HG02938 (cell line): Measurements from ENCODE around the gene NXN.
"Not testable (repeated sequence)": the region's sequence is repeated elsewhere in the genome, so short reads cannot be mapped to it uniquely, and the experiment has no call there.

Source experiments
- ATAC-seq: cut with Tn5 transposase; IDR thresholded peaks from one replicate; pipeline ENCODE4 v1.9.1; 2021; ENCODE audit warnings: mild to moderate bottlenecking, moderate library complexity; ENCODE audit not compliant: unreplicated experiment

Gene NXN

GRCh38 chr17:867896-868489 is 111.6 kb downstream of the NXN start:
- no peak for ATAC-seq

GRCh38 chr17:867238-867637 is 112.3 kb downstream of the NXN start:
- not testable (repeated sequence) for ATAC-seq

DNA sequence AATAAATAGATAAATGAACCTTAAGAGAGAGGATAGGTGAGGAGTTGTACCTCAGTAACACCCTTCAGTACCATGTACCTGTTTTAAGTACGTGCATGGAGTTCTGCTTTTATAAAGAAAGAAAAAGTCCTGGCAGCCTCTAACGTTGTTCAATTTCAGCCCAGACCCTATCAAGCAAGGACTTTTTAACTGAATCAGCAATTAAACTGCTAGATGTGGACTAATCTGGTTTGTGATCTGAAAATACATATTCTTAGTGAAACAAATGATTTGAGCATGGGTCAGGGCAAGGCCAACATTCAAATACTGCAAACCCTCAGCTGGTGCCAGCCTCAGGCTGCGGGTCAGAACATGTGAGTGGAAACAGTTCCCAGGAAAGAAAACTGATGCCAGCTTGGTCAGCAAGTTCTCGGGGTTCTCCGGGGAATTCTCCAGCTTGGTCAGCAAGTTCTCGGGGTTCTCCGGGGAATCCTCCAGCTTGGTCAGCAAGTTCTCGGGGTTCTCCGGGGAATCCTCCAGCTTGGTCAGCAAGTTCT is 112.9 kb downstream of the NXN start:
- no peak for ATAC-seq

DNA sequence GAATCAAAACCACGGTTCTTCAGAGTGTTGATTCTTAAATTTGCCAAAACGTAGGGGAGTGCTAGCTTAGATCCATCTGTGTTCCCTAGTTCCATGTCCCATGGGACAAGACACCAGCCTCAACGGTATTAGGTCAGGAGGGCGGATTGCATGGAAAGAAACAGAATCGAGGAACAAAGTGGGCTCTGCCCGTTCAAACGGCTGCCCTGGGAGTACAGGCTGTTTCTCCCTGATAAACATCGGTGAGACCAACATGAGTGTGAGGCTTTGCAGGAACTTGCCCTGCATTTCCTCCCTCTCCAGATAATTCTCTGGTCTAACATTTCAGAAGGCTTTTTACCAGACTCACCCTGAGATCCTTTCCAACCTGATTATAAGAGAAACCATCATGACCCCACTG is 115.3 kb downstream of the NXN start:
- no peak for ATAC-seq

GRCh38 chr17:863880-864279 is 115.7 kb downstream of the NXN start:
- no peak for ATAC-seq

GRCh38 chr17:862582-862981 is 117.0 kb downstream of the NXN start:
- ATAC-seq: no peak

- ATAC-seq: no peak
These were observed 118.2 kb downstream of the NXN start for GRCh38 chr17:861364-861763.

- no peak for ATAC-seq
These were observed 118.8 kb downstream of the NXN start for GRCh38 chr17:860805-861204.

DNA sequence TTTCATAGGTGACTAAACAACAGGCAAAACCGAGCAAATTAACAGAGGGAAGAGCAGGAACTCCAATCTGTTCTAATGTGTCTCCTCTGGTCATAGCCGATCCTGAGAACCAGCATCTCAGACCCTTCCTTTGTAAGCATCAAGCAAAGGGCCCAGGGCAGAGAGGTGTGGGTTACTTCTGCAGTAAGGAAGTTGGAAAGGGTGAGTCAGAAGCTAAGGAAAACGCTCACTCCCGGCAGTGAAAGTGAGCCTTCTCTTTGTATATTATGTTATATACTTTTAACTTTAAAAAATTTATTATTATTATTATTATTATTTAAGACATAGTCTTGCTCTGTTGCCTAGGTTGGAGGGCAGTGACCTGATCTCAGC is 119.8 kb downstream of the NXN start:
- no peak for ATAC-seq

GRCh38 chr17:859061-859823 is 120.3 kb downstream of the NXN start:
- ATAC-seq: no peak

DNA sequence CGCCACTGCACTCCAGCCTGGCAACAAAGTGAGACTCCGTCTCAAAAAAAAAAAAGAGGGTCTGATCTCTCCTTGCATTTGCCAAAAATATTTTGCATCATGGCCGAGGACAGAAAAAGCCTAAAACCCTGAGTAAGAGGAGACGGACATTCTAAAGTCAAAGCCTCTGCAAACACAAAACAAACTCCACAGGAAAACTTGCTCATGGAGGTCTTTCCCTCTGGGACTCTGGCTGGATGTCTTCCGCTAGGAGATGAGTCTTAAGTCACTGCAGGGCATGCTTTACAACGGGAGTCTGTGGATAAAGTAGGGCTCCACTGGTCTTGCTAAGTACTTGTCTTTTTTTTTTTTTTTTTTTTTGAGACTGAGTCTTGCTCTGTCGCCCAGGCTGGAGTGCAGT is 123.4 kb downstream of the NXN start:
- no peak for ATAC-seq

DNA sequence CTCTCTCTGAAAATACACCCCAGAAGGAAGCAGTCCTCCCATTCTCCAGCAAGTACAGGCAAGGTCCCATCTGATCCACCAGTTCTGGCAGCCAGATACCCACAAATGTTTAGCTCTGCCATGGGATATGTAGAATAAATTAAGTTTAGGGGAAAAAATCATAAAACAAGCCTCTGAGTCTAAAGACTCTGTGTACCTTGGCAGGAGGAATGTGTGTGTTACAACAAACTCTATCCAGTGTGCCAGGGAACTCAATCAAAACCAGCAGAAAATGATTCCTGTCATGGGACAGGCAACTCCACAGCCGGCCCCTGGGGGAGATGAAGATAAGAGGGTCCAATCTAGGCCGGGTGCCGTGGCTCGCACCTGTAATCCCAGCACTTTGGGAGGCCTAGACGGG is 124.0 kb downstream of the NXN start:
- ATAC-seq: no peak

- ATAC-seq: not testable (repeated sequence)
These were observed 126.7 kb downstream of the NXN start for GRCh38 chr17:852850-853249.

DNA sequence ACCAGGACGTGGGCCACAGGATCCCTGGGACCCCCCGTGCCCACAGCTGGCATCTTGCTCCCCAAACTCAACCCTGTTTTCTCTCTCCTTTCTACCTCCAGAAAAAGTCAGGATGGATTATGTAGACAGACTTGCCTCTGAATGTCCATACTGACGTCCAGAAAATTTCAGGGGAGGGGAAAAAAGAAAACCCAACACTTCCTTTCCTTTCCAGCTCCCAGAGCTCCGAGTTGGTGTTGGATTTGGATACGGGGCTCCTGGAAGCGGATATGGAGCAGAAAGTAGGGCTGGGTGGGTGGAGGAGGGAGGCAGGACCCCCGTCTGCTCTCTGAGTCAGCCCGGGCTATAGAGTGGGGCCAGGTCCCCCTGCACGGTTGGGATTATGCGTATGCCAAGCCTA is 127.2 kb downstream of the NXN start:
- ATAC-seq: no peak

DNA sequence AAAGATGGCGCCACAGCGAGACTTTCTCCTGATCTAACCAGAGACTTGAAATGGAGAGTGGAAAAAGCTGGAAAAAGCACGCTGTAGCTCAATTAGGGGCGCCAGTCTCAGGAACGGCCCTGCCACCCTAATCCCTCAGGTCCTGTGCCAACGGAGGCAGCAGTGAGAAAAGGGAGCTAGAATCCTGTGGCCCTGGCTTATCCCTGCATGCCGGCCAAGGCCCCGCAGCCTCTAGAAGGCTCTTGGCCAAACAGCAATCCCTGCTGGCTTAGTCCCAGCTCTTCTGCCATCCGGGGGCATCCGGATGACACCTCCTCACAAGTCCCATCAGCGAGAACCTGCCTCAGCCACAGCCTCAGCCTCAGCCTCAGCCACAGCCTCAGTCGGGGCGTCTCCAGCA is 127.7 kb downstream of the NXN start:
- ATAC-seq: no peak

GRCh38 chr17:850851-851763 is 128.5 kb downstream of the NXN start:
- ATAC-seq: no peak

- ATAC-seq: no peak
These were observed 129.3 kb downstream of the NXN start for GRCh38 chr17:850086-850850.

DNA sequence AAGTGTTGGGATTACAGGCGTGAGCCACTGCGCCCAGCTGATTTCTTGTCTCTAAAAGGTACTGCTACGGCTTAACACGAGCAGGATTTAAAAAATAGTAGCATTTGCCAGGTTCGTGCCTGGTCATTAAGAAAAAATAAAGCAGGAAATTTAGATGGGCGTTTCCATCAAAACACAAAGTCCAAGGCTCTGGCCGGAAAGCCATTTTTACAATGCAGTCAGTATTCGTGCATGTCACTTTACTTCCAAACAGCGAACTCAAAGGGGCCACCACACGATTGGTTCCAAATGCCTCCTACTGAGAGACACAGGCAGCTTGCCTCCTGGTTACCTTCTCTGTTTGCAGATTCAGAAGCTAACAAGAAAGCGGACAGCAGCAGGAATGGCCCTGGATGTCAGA is 131.2 kb downstream of the NXN start:
- ATAC-seq: no peak

DNA sequence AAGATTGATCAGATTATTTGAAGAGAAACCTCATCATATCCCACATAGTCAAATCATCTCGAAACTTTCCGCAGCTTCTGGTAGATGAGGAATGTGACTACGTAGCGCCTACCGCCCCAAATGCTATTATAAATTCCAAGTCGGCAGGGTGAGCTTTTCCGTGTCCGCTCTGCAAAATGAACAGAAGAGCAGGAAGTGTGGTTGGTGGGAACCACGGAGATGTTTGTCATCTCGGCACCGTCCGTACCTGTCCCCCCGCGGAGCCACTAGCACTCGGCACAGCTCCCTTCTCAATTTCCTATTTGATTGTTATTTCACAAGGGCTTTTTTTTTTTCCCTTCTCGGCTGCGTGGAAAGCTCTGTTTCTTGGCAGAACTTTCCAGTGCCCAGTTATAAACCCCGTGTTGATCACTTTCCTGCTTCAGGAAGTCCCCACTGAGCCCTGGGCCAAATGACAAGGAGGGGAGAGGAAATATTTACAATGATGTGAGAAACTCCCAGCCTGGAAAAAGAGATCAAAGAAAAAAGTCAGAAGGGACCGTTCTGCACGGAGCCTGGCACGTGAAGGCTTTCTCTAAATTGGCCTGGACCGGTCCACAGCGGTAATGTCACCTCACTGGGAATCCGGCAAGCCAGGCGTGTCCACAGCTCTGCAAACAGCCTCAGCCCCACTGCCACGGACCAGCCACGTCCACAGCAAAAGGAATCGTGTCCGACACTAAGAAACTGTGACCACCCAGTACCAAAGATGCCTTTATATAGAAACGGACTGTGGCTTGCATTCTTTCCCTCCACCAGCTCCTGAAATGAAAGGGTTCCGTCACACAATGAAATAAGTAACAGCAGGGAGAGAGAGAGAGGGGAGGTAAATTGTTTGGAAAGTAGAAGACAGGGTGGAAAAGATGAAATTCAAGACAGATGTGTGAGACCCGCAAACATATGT is 132.4 kb downstream of the NXN start:
- no peak for ATAC-seq

DNA sequence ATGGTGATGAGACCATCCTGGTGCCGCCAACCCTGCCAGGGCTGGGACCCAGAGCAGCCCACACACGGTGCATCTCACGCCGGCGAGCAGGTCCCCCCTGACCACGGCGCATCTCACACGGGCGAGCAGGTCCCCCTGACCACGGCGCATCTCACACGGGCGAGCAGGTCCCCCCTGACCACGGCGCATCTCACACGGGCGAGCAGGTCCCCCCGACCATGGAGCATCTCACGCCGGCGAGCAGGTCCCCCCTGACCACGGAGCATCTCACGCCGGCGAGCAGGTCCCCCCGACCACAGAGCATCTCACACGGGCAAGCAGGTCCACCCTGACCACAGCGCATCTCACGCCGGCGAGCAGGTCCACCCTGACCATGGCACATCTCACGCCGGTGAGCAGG is 138.3 kb downstream of the NXN start:
- no peak for ATAC-seq
